Peyer's patch (tissue), 4 donors: ENCODE results near the gene SLC45A3.

Experiments
- CTCF ChIP-seq, 6 experiments: fragments of 450-650 bp in 4 of 6; fragments of 200-600 bp in 2 of 6; sonication (generic) in 1 of 6; IDR thresholded peaks; one replicate each; pipeline ENCODE4 v1.5.1; 2017 to 2019; ENCODE audit warnings: antibody characterized with exemption in 6 of 6, mild to moderate bottlenecking in 3 of 6, moderate library complexity in 1 of 6
- POLR2A ChIP-seq, 2 donors: fragments of 450-650 bp; IDR thresholded peaks; one replicate each; pipeline ENCODE4 v1.5.1; 2017; ENCODE audit warnings: antibody characterized with exemption in 2 of 2, mild to moderate bottlenecking in 2 of 2, moderate library complexity in 2 of 2

GRCh38 chr1:205689479-205689878, 9.2 kb upstream of the SLC45A3 start:
- no peak for TF ChIP-seq POLR2A (IDR thresholded peaks at IDR 0.05)
- no peak for TF ChIP-seq CTCF (IDR thresholded peaks at IDR 0.05)
